GM18499 (cell line): ENCODE results near the gene PIK3AP1.
"Not testable (repeated sequence)": the region's sequence is repeated elsewhere in the genome, so short reads cannot be mapped to it uniquely, and the experiment has no call there.

Experiments used
- ATAC-seq: cut with Tn5 transposase; IDR thresholded peaks from one replicate; pipeline ENCODE4 v1.9.1; 2021; ENCODE audit warnings: moderate number of reproducible peaks; ENCODE audit not compliant: insufficient read depth, unreplicated experiment

Gene PIK3AP1

DNA sequence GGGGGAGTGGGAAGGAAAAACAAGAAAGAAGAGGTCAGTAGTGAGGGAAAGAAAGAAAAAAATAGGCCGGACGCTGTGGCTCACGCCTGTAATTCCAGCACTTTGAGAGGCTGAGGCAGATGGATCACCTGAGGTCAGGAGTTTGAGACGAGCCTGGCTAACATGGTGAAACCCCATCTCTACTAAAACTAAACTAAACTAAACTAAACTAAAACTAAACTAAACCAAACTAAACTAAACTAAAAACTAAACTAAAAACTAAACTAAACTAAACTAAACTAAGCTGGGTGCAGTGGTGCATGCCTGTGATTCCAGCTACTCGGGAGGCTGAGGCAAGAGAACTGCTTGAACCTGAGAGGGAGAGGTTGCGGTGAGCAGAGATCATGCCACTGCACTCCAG is 22.0 kb downstream of the PIK3AP1 start:
- ATAC-seq: not testable (repeated sequence)

- no peak for ATAC-seq
These were observed 22.9 kb downstream of the PIK3AP1 start for GRCh38 chr10:96697438-96697837.

DNA sequence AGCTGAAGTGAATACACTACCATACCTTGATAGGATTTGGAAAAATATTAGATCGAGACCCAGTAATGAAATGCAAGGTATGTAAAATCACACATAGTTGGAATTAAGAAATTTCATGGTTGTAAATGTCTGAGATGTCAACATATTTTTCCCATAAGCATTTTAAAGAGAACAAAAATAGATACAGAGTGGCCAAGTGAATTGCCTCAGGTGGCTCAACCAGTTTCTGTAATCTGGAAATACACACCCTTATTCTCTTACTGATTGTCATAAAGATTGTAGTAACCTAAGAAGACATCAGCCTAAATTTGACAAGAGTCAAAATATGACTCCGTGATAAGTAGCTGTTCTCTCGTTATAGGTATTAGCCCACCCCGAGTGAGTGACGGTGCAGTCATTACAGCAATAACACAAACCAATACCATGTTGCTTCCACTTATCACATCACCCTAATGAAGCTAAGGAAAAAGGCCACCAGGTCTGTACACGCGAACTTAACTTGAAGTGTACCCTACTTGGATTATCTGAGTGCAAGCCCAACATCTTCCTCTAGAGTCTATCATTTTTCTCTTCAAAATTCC is 23.4 kb downstream of the PIK3AP1 start:
- ATAC-seq: no peak

GRCh38 chr10:96695975-96696634 is 24.2 kb downstream of the PIK3AP1 start:
- ATAC-seq: no peak

DNA sequence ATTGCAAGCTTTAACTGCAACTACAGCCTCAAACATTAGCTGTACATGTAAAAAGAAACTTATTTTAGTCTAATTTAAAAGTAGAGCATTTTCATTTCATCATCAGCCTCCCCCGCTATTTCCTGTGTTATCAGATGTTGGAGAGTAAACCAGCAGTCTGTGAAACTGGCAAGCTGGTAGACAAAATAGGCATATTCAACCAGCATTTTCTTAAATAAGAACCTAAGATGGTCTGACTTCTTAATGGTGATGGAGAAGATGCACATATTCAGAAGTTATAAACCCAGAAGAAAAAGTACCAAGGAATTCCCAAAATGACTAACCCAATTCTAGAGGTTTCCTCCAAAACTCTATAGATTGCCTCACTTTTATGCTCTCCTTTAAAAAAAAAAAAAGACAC is 24.9 kb downstream of the PIK3AP1 start:
- ATAC-seq: no peak

- no peak for ATAC-seq
These were observed 26.9 kb downstream of the PIK3AP1 start for GRCh38 chr10:96693431-96693830.

- no peak for ATAC-seq
These were observed 27.9 kb downstream of the PIK3AP1 start for GRCh38 chr10:96692427-96692826.

DNA sequence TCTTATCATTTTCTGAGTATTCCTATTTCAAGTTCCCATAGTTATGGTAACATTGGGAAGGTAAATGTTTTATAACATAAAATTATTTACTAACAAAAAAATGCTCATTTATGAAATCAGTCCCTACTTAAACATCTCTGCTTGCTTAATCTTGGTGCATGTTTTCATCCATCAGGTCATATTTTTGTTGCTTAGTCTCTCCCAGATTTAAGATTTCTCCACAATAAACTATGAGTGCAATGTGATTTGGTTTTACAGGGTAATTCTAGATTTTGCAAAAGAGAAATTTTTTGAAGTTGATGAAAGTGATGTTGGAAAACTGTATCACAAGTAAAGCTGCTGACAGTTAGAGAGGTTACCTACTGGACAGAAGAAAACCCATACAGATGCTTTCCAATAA is 28.6 kb downstream of the PIK3AP1 start:
- no peak for ATAC-seq

DNA sequence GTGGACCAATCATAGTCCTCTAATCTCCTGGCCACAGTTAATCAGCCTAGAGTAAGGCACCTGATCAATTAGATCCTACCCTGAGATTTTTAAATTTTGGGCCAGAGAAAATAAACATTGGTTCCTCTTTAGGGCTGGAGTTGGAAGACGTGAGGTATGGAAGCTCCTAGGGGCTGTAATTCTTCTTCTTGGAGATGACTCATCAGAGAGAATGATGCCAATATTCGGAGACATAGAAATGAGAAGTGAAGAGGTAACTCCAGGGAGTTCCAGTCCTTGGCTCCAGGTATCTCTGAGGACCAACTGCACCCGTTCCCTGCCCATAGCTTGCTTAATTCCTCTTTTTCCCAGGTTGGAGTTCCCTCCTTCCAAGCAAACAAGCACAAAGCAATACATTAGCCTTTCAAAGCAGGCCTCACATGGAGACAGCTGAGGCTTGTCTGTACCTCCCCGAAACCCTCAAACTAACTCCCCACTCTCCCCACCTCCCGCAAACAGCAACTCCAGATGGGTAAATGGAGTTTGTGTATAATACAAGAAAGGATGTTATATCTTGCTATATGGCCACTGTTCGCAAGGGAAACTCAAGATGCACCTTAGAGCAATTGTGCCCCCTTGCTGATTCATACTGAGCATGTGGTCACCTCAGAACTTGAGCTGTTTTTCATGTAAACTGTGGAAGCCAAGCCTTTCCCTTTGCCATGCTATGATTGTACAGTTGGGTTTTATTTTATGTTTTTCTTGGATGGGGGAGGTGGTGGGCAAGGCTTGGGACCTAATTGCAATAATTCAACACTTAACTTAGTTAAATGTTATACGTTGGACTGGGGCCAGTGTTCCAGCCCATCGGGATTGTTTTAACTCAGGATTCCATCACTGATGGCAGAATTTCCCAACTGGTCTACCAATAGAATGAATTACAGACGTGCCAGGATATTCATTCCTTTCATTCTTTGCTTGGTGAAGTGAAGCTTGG is 29.3 kb downstream of the PIK3AP1 start:
- ATAC-seq: no peak

DNA sequence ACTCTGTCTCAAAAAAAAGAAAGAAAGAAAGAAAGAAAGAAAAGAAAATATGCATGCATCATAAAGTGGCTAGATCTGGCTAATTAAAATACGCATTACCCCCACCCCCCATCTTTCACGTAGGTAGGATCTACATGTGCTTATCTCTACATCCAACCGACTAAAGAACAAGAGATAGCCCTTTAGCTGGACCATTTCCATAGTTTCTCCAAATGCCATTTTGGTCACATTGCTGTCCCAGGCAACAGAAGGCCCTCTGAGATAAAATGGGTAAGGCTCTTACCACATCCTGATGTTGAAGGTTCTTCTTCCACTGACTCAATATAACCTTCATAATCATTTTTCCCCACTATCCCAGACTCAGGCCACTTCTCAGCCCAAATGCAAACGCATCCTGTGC is 31.5 kb downstream of the PIK3AP1 start:
- no peak for ATAC-seq

- no peak for ATAC-seq
These were observed 32.8 kb downstream of the PIK3AP1 start for GRCh38 chr10:96687317-96688012.

GRCh38 chr10:96686514-96686913 is 33.8 kb downstream of the PIK3AP1 start:
- ATAC-seq: no peak

DNA sequence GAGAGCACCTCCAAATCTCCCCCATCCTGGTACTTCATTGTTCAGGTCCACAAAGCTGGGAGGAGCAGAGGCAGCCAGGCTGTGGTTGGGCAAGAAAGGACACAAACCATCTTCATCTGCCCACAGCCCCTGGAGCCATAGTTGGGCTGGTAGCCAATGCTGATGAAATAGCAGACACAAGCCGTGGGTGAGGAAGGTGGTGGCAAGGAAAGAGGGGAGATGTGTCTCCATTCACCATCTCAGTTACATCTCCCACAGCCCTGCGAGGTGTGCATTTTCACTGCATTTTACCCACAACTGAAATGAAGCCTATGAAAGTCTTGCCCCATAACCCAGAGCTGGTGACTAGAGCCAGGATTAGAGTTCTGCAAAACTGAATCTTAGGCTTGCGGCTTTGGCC is 35.0 kb downstream of the PIK3AP1 start:
- ATAC-seq: no peak

GRCh38 chr10:96684826-96685225 is 35.5 kb downstream of the PIK3AP1 start:
- no peak for ATAC-seq

DNA sequence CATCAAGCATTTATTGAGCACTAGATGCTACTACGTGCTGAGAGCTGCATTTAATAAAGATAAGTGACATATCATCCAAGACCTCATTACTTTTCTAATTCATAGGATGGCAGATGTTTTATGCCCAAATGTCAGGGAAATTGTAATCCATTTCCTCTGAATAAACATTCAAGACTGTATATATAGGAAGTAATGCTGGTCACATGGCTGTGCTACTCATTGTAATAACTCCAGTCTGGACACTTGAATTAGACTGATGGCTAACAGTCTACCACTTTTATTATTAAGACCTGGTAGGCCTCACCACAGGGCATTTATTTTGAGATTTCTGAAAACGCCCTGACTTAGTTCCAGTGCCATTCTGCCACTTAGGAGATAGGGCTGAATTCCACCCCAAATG is 36.6 kb downstream of the PIK3AP1 start:
- no peak for ATAC-seq

GRCh38 chr10:96683065-96683464 is 37.2 kb downstream of the PIK3AP1 start:
- no peak for ATAC-seq

- no peak for ATAC-seq
These were observed 38.8 kb downstream of the PIK3AP1 start for GRCh38 chr10:96681524-96681923.

- ATAC-seq: not testable (repeated sequence)
These were observed 39.9 kb downstream of the PIK3AP1 start for GRCh38 chr10:96680463-96680862.

- ATAC-seq: no peak
These were observed 41.6 kb downstream of the PIK3AP1 start for GRCh38 chr10:96678725-96679124.

GRCh38 chr10:96676272-96677112 is 43.8 kb downstream of the PIK3AP1 start:
- ATAC-seq: no peak
